HCT116 (cell line): ENCODE data around the gene DLG4. TPM values are rescaled to one million over a fixed set of nuclear protein-coding genes. Genes with fewer than 3 reads are reported as not detected.

Experiments
- ATAC-seq: fragments of 200-7000 bp; cut with Tn5 transposase; 2 replicates; pipeline ENCODE4 v1.9.1; 2020; ENCODE audit warnings: mild to moderate bottlenecking, moderate library complexity
- BruUV-seq: library from RNA; stranded (reverse); fragments of 400-500 nt; replicated peaks from 2 replicates; lab custom pipeline; 2021; lab: Mats Ljungman, UMichigan
- CTCF ChIA-PET: fragments of 300-600 bp; sonication (Branson Sonifier 250); formaldehyde crosslinking; loops from one replicate; lab custom pipeline; 2021; ENCODE audit warnings: antibody characterized with exemption; lab: Charles Lee
- POLR2A ChIA-PET: fragments of 300-600, 350-600 bp; sonication (Branson Sonifier 250); formaldehyde crosslinking; loops from one replicate; lab custom pipeline; 2021; ENCODE audit warnings: antibody characterized with exemption; lab: Charles Lee
- RAD21 ChIA-PET, 2 experiments: fragments of 300-600 bp; sonication (Branson Sonifier 250); formaldehyde crosslinking; loops; one replicate each; lab custom pipeline; 2023; ENCODE audit warnings: low total read pairs in 2 of 2; ENCODE audit not compliant: uncharacterized antibody in 2 of 2, unreplicated experiment in 2 of 2, low non-redundant PET in 1 of 2; lab: Charles Lee
- DNase-seq: peaks from one replicate; pipeline ENCODE4 v3.0.0-alpha.2; 2010; ENCODE audit warnings: low read depth, low spot score
- H2AFZ ChIP-seq: fragments of 200-600 bp; shearing (Covaris generic), sonication (generic); 2 replicates; pipeline ENCODE4 v1.6.1; 2017; ENCODE audit warnings: low read depth, mixed run types, mixed read lengths, antibody characterized with exemption, low read length; ENCODE audit not compliant: poor library complexity, severe bottlenecking
- H3K27ac ChIP-seq: 2 replicates; pipeline ENCODE4 v1.5.1; 2012; ENCODE audit warnings: low read depth, low read length
- H3K27me3 ChIP-seq: fragments of 200-600 bp; sonication (generic); 2 replicates; pipeline ENCODE4 v1.6.1; 2016; ENCODE audit warnings: mixed run types, low read length, mixed read lengths; ENCODE audit not compliant: insufficient read depth
- H3K36me3 ChIP-seq, 2 experiments: fragments of 200-500 bp in 1 of 2; fragments of 200-600 bp in 1 of 2; sonication (Bioruptor generic) in 1 of 2; sonication (generic) in 1 of 2; 2 replicates each; pipeline versions ENCODE4 v1.5.1 to v1.6.1; 2014 to 2016; ENCODE audit warnings: low read length in 2 of 2, inconsistent platforms in 1 of 2, mixed read lengths in 1 of 2, mixed run types in 1 of 2; ENCODE audit not compliant: insufficient read depth in 2 of 2, control insufficient read depth in 1 of 2
- H3K4me1 ChIP-seq, 2 experiments: fragments of 200-600 bp in 1 of 2; sonication (generic) in 1 of 2; 2 replicates each; pipeline versions ENCODE4 v1.5.1 to v1.6.1; 2012 to 2017; ENCODE audit warnings: low read length in 2 of 2, inconsistent platforms in 1 of 2, mild to moderate bottlenecking in 1 of 2, mixed read lengths in 1 of 2, mixed run types in 1 of 2, moderate library complexity in 1 of 2; ENCODE audit not compliant: insufficient read depth in 2 of 2, control insufficient read depth in 1 of 2
- H3K4me2 ChIP-seq: fragments of 200-600 bp; sonication (generic); 2 replicates; pipeline ENCODE4 v1.6.1; 2017; ENCODE audit warnings: mixed run types, low read length, mixed read lengths
- H3K4me3 ChIP-seq, 2 experiments: fragments of 200-600 bp in 1 of 2; sonication (generic) in 1 of 2; replicated peaks in 1 of 2; 2 replicates each; pipeline ENCODE4 v1.5.1; 2011 to 2016; ENCODE audit warnings: low read length in 2 of 2, control low read depth in 1 of 2, low read depth in 1 of 2, mild to moderate bottlenecking in 1 of 2, mixed read lengths in 1 of 2, mixed run types in 1 of 2
- H3K79me2 ChIP-seq: fragments of 200-600 bp; sonication (generic); 2 replicates; pipeline ENCODE4 v1.6.1; 2017; ENCODE audit warnings: mild to moderate bottlenecking, mixed run types, low read length, moderate library complexity, mixed read lengths; ENCODE audit not compliant: insufficient read depth
- H3K9ac ChIP-seq: fragments of 200-600 bp; sonication (generic); 2 replicates; pipeline ENCODE4 v1.6.1; 2016; ENCODE audit warnings: low read length, mixed read lengths
- H3K9me2 ChIP-seq: fragments of 200-600 bp; sonication (generic), shearing (Covaris generic); 2 replicates; pipeline ENCODE4 v1.6.1; 2017; ENCODE audit warnings: mixed run types, mild to moderate bottlenecking, moderate library complexity; ENCODE audit not compliant: insufficient read depth
- H3K9me3 ChIP-seq, 2 experiments: fragments of 200-500 bp in 1 of 2; fragments of 200-600 bp in 1 of 2; sonication (Bioruptor generic) in 1 of 2; sonication (generic) in 1 of 2; 2 replicates each; pipeline ENCODE4 v1.6.1; 2014 to 2017; ENCODE audit warnings: low read length in 2 of 2, mixed read lengths in 2 of 2, inconsistent platforms in 1 of 2, low read depth in 1 of 2, mild to moderate bottlenecking in 1 of 2, mixed run types in 1 of 2, moderate library complexity in 1 of 2; ENCODE audit not compliant: control insufficient read depth in 1 of 2, insufficient read depth in 1 of 2
- H4K20me1 ChIP-seq: fragments of 200-600 bp; sonication (generic), shearing (Covaris generic); 2 replicates; pipeline ENCODE4 v1.6.1; 2017; ENCODE audit warnings: mixed run types, mild to moderate bottlenecking, moderate library complexity; ENCODE audit not compliant: insufficient read depth
- CEBPB ChIP-seq: IDR thresholded peaks from 2 replicates; pipeline ENCODE4 v1.6.1; 2012; ENCODE audit warnings: low read depth
- ELF1 ChIP-seq: IDR thresholded peaks from 2 replicates; pipeline ENCODE4 v1.6.1; 2012; ENCODE audit warnings: low read depth, borderline replicate concordance
- EZH2 ChIP-seq: fragments of 200-600 bp; sonication (generic); IDR thresholded peaks from 2 replicates; pipeline ENCODE4 v1.6.1; 2017; ENCODE audit warnings: antibody characterized with exemption, mixed run types
- EZH2phosphoT487 ChIP-seq: fragments of 200-600 bp; IDR thresholded peaks from 2 replicates; pipeline ENCODE4 v1.6.1; 2018; ENCODE audit warnings: antibody characterized with exemption, borderline replicate concordance
- FOSL1 ChIP-seq: IDR thresholded peaks from 2 replicates; pipeline ENCODE4 v1.6.1; 2012; ENCODE audit warnings: low read depth
- JUND ChIP-seq: IDR thresholded peaks from 2 replicates; pipeline ENCODE4 v1.6.1; 2012
- POLR2A ChIP-seq: IDR thresholded peaks from 2 replicates; pipeline ENCODE4 v1.7.0; 2011; ENCODE audit warnings: borderline replicate concordance; ENCODE audit not compliant: insufficient read depth, insufficient read length; ENCODE audit errors: extremely low read depth
- POLR2AphosphoS5 ChIP-seq: IDR thresholded peaks from 2 replicates; pipeline ENCODE4 v1.6.1; 2011; ENCODE audit warnings: mild to moderate bottlenecking, low read depth, low read length, moderate library complexity
- SP1 ChIP-seq: IDR thresholded peaks from 2 replicates; pipeline ENCODE4 v1.6.1; 2012; ENCODE audit warnings: low read depth
- SRF ChIP-seq: IDR thresholded peaks from 2 replicates; pipeline ENCODE4 v1.6.1; 2012; ENCODE audit warnings: low read depth
- YY1 ChIP-seq: IDR thresholded peaks from 2 replicates; pipeline ENCODE4 v1.6.1; 2011; ENCODE audit warnings: low read length, low read depth, moderate library complexity, mild to moderate bottlenecking; ENCODE audit not compliant: insufficient replicate concordance; ENCODE audit errors: extremely low read depth
- ZFX ChIP-seq: fragments of 450-650 bp; IDR thresholded peaks from 2 replicates; pipeline ENCODE4 v1.6.1; 2017
- ZNF274 ChIP-seq: fragments of 200-500 bp; sonication (Bioruptor generic); IDR thresholded peaks from 2 replicates; pipeline ENCODE4 v1.6.1; 2014; ENCODE audit warnings: mild to moderate bottlenecking, low read depth, low read length, inconsistent platforms
- intact Hi-C: fragments of 100-400 bp; cut with micrococcal nuclease; formaldehyde crosslinking; loops from 2 replicates; pipeline ENCODE4 v1.10.0; 2022
- total RNA-seq: library from RNA; stranded (reverse); gene quantifications from one replicate; pipeline ENCODE4 v1.2.1, GENCODE V29; 2021; ENCODE audit not compliant: unreplicated experiment
- TF ChIP-seq, protein P1 (sequence below): IDR thresholded peaks from 2 replicates; pipeline ENCODE4 v1.6.1; 2012

DLG4 gene
- total RNA-seq, 1 experiment from 2014 or later = 15.0 TPM

DNA sequence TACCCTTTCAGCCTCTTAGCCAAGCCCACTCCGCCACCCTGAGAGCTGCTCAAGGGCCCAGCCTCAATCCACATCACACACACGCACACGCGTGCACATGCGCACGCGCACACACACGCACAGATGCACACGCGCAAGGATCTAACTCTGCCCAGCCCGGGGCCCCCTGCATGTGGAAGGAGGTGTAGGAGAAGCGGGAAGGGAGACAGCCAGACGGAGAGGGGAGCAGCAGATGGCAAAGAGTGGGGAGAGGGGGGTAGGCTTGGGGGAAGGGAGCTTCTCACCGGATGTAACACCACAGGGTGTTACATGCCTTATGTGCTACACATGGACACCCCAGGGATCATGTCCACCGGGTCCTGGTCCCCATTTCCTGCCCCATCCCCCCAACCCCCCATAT is 15.3 kb downstream of the DLG4 start:
- Histone ChIP-seq H3K9ac (no peak overlapping the region), H4K20me1 (no peaks in the 10 kb centered on the region), H3K4me2 (peak overlapping the region; percentile 71), H3K79me2 (no peaks in the 10 kb centered on the region), H3K9me2 (no peaks in the 10 kb centered on the region), H3K4me1 (peaks cover 8 to 25% of the 10 kb centered on the region in 2 experiments; a peak in 3 of 4 replicates), H3K4me3 (no peak overlapping the region), H3K27ac (no peak overlapping the region), H2AFZ (no peak overlapping the region), H3K27me3 (no peaks in the 10 kb centered on the region), H3K36me3 (no peaks in the 10 kb centered on the region), H3K9me3 (no peaks in the 10 kb centered on the region)
- ATAC-seq (no peak), DNase-seq (no peak)
- no TSS peak for BruUV-seq
- ChIA-PET CTCF (no interaction called here), RAD21 (no interaction called here), POLR2A (interaction anchor here (0.7 kb wide), 1 partner anchor 1225 kb away, joined by 3 read pairs; no protein-coding TSS in a partner anchor)
- intact Hi-C loops = no loop called here
- TF ChIP-seq, protein P1, sequence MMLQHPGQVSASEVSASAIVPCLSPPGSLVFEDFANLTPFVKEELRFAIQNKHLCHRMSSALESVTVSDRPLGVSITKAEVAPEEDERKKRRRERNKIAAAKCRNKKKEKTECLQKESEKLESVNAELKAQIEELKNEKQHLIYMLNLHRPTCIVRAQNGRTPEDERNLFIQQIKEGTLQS = no peak
- TF ChIP-seq YY1 (no peak), POLR2AphosphoS5 (no peak), SRF (no peak), EZH2 (no peak), JUND (no peak), CEBPB (no peak), EZH2phosphoT487 (no peak), ZFX (no peak), POLR2A (no peak)

DNA sequence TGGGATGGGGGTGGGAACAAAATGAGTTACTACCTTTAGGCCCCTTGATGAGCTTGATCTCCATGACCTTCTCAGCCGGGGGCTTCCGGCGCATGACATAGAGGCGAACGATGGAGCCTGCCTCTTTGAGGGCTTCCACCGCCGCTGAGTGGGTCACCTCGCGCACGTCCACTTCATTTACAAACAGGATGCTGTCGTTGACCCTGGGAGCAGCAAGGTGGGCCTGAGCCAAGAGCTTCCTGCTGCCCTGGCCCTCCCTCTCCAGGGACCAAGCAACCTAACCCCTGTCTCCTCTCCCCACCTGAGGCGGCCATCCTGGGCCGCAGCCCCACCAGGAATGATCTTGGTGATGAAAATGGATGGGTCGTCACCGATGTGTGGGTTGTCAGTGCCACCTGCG is 16.2 kb downstream of the DLG4 start:
- Histone ChIP-seq H3K27me3 (no peaks in the 10 kb centered on the region), H3K9me3 (no peaks in the 10 kb centered on the region), H3K27ac (no peak overlapping the region), H3K36me3 (no peaks in the 10 kb centered on the region), H4K20me1 (no peaks in the 10 kb centered on the region), H2AFZ (no peak overlapping the region), H3K4me2 (no peak overlapping the region), H3K79me2 (no peaks in the 10 kb centered on the region), H3K4me3 (no peak overlapping the region), H3K9me2 (no peaks in the 10 kb centered on the region), H3K9ac (no peak overlapping the region), H3K4me1 (peaks cover 8 to 25% of the 10 kb centered on the region in 2 experiments; a peak in 3 of 4 replicates)
- DNase-seq (no peak), ATAC-seq (no peak)
- no TSS peak for BruUV-seq
- POLR2A ChIA-PET = no interaction called here
- intact Hi-C loops = no loop called here
- CTCF ChIA-PET = no interaction called here
- no peak for TF ChIP-seq POLR2A
- no peak for TF ChIP-seq ELF1
- no peak for TF ChIP-seq FOSL1
- TF ChIP-seq ZNF274 = no peak
- no peak for TF ChIP-seq SP1
- no peak for TF ChIP-seq POLR2AphosphoS5
- no peak for TF ChIP-seq YY1
- RAD21 ChIA-PET = no interaction called here
